Stimulated activated naive B cell treated with anti-CD40 and anti-IgM and Interleukin-4, amounts not matched to agents 10 μg/mL and 1 μg/mL and 100 μg/mL, for 72 hours (primary cell): ENCODE results near the gene ANKAR.
"Not testable (repeated sequence)": the region's sequence is repeated elsewhere in the genome, so short reads cannot be mapped to it uniquely, and the experiment has no call there.

Experiments used
- ATAC-seq, 2 donors: fragments of 150-1000 bp; cut with Tn5 transposase; replicated peaks; 2 replicates each; pipeline ENCODE4 v1.10.0; 2021; ENCODE audit warnings: moderate library complexity in 1 of 2
- DNase-seq: peaks from one replicate; pipeline ENCODE4 v3.0.0; 2021
- H3K27ac Mint-ChIP-seq: one replicate; pipeline ENCODE4 v1.8.0; 2022; ENCODE audit warnings: mild to moderate bottlenecking, mixed read lengths
- H3K27me3 Mint-ChIP-seq, 2 donors: one replicate each; pipeline ENCODE4 v1.8.0; 2022; ENCODE audit warnings: mixed read lengths in 2 of 2
- H3K36me3 Mint-ChIP-seq, 2 donors: one replicate each; pipeline ENCODE4 v1.8.0; 2022; ENCODE audit warnings: mixed read lengths in 2 of 2, mild to moderate bottlenecking in 1 of 2
- H3K4me1 Mint-ChIP-seq, 2 donors: one replicate each; pipeline ENCODE4 v1.8.0; 2022; ENCODE audit warnings: mixed read lengths in 2 of 2, mild to moderate bottlenecking in 1 of 2
- H3K4me3 Mint-ChIP-seq, 2 donors: one replicate each; pipeline ENCODE4 v1.8.0; 2022; ENCODE audit warnings: mild to moderate bottlenecking in 2 of 2, mixed read lengths in 2 of 2, moderate library complexity in 1 of 2
- H3K9me3 Mint-ChIP-seq, 2 donors: one replicate each; pipeline ENCODE4 v1.8.0; 2022; ENCODE audit warnings: mixed read lengths in 2 of 2, mild to moderate bottlenecking in 1 of 2

The ANKAR gene

DNA sequence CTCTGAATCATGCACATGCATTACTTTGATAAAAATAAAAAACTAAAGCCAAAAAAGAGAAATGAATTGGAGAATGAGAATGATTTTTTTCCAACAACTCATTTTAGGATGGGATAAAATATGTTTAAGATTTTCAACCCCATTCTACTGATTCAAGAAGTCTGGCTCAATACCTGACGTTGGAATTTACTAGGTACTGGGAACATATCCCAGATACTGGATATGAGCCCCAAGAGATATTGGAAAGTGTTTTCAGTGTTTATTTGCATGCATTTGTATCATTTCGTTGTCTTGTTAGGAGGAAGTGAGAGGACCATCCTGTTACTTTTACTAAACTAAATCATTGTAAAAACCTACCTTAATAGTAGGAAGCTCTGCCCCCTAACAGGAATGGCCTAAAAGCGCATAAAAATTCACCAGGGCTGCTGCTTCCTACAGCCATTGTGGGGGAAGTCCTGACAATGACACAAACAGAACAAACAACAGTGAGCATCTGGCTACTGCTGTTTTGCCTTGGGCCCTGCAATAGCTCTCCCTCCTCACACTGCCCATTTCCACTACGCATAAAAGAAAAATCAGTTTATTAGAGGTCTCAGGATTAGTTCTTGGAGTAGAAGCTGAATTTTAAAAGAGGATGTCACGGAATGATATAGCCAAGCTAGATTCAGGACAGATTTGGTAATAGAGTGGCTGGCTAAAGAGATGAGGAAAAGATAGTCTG, 35.2 kb downstream of the ANKAR start:
- no peak for ATAC-seq
- peaks cover 11 to 24% of the 10 kb centered on the region in 2 donors for H3K36me3 Mint-ChIP-seq
- no peaks in the 10 kb centered on the region for H3K4me1 Mint-ChIP-seq

DNA sequence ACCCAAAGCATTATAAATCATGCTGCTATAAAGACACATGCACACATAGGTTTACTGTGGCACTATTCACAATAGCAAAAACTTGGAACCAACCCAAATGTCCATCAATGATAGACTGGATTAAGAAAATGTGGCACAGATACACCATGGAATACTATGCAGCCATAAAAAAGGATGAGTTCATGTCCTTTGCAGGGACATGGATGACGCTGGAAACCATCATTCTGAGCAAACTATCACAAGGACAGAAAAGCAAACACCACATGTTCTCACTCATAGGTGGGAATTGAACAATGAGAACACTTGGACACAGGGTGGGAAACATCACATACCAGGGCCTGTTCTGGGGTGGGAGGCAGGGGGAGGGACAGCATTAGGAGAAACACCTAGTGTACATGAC, 43.1 kb downstream of the ANKAR start:
- H3K27me3 Mint-ChIP-seq, ATAC-seq, H3K4me1 Mint-ChIP-seq, H3K4me3 Mint-ChIP-seq, H3K27ac Mint-ChIP-seq, DNase-seq, H3K9me3 Mint-ChIP-seq: not testable (repeated sequence)
- peaks cover 11 to 12% of the 10 kb centered on the region in 2 donors for H3K36me3 Mint-ChIP-seq

More for the DNA sequence above, 35.2 kb downstream of the ANKAR start:
- no peaks in the 10 kb centered on the region for H3K27me3 Mint-ChIP-seq
- no peak overlapping the region for H3K4me3 Mint-ChIP-seq
- H3K9me3 Mint-ChIP-seq: no peaks in the 10 kb centered on the region
- DNase-seq: no peak
- no peak overlapping the region for H3K27ac Mint-ChIP-seq

GRCh38 chr2:189719571-189719970, 45.1 kb downstream of the ANKAR start:
- peaks cover 7 to 10% of the 10 kb centered on the region in 2 donors for H3K36me3 Mint-ChIP-seq
- no peak overlapping the region for H3K4me3 Mint-ChIP-seq
- peaks cover 3 to 9% of the 10 kb centered on the region in 2 donors for H3K9me3 Mint-ChIP-seq
- ATAC-seq: no peak
- H3K27ac Mint-ChIP-seq: no peak overlapping the region
- H3K4me1 Mint-ChIP-seq: no peaks in the 10 kb centered on the region
- H3K27me3 Mint-ChIP-seq: no peaks in the 10 kb centered on the region
- no peak for DNase-seq

DNA sequence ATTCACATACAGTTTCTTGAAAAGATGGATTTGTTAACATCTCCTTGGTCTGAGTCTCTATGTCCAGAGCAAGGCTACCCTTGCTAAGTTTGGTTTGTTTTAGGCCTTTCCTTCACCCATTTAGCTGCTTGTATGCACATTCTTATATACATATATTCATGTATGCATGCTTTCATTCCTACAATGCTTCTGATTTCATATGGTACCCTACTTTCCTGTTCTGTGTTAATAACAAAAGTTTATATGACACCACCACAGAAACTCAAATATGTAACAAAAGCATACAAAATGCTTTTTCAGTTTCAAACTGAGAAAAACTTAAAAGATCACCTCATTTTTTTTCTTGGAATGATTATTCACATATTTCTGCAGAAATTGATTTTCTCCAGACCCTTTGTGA, 48.7 kb downstream of the ANKAR start:
- H3K36me3 Mint-ChIP-seq: peaks cover 3 to 4% of the 10 kb centered on the region in 2 donors
- H3K9me3 Mint-ChIP-seq: no peaks in the 10 kb centered on the region
- no peak for DNase-seq
- no peak for ATAC-seq
- no peak overlapping the region for H3K27ac Mint-ChIP-seq
- H3K4me3 Mint-ChIP-seq: no peak overlapping the region
- no peaks in the 10 kb centered on the region for H3K27me3 Mint-ChIP-seq
- H3K4me1 Mint-ChIP-seq: no peaks in the 10 kb centered on the region
